ENCODE results near the gene MGAT4A.

GRCh38 chr2:98757904-98758421 is 27.0 kb upstream of the MGAT4A start:
- TF ChIP-seq CTCF (IDR thresholded peaks at IDR 0.05) (peak in 2 of 6 experiments; percentile 5 to 15), POLR2A (IDR thresholded peaks at IDR 0.05) (no peak)
